NT2/D1 (cell line): Measurements from ENCODE around the gene SLC28A1.
"Not testable (repeated sequence)": the region's sequence is repeated elsewhere in the genome, so short reads cannot be mapped to it uniquely, and the experiment has no call there.

ENCODE experiments used
- DNase-seq: peaks from one replicate; pipeline ENCODE4 v3.0.0-alpha.2; 2011; ENCODE audit warnings: low read depth, low spot score
- H3K27me3 ChIP-seq: 2 replicates; pipeline ENCODE4 v1.6.0; 2011; ENCODE audit warnings: mild to moderate bottlenecking; ENCODE audit not compliant: insufficient read length, insufficient read depth
- H3K36me3 ChIP-seq: 2 replicates; pipeline ENCODE4 v1.6.1; 2011; ENCODE audit warnings: mild to moderate bottlenecking, low read length, mixed read lengths; ENCODE audit not compliant: insufficient read depth, insufficient read length
- H3K4me1 ChIP-seq: 2 replicates; pipeline ENCODE4 v1.5.1; 2011; ENCODE audit not compliant: insufficient read depth, insufficient read length
- H3K4me3 ChIP-seq: 2 replicates; pipeline ENCODE4 v1.5.1; 2011; ENCODE audit warnings: low read depth; ENCODE audit not compliant: insufficient read length
- H3K9ac ChIP-seq: 2 replicates; pipeline ENCODE4 v1.6.0; 2011; ENCODE audit warnings: low read depth; ENCODE audit not compliant: insufficient read length
- H3K9me3 ChIP-seq: 2 replicates; pipeline ENCODE4 v1.5.1; 2011; ENCODE audit warnings: mild to moderate bottlenecking, low read length; ENCODE audit not compliant: insufficient read depth
- SUZ12 ChIP-seq: IDR thresholded peaks from 2 replicates; pipeline ENCODE4 v1.6.1; 2011; ENCODE audit not compliant: insufficient read length, insufficient read depth; ENCODE audit errors: extremely low read depth
- YY1 ChIP-seq: IDR thresholded peaks from 2 replicates; pipeline ENCODE4 v1.6.1; 2011; ENCODE audit not compliant: insufficient read length, insufficient read depth
- ZNF274 ChIP-seq: IDR thresholded peaks from 2 replicates; pipeline ENCODE4 v1.6.1; 2011; ENCODE audit warnings: mild to moderate bottlenecking, low read depth, low read length

The SLC28A1 gene

GRCh38 chr15:84842781-84843180 is 41.7 kb upstream of the SLC28A1 start:
- no peak for DNase-seq
- peaks cover 70% of the 10 kb centered on the region for H3K36me3 ChIP-seq
- peaks cover 5% of the 10 kb centered on the region; the same call in 1 of the 2 replicates for H3K9me3 ChIP-seq
- H3K27me3 ChIP-seq = no peaks in the 10 kb centered on the region
- peaks cover 4% of the 10 kb centered on the region for H3K4me1 ChIP-seq
- H3K4me3 ChIP-seq = no peak overlapping the region
- no peak overlapping the region for H3K9ac ChIP-seq
- no peak for TF ChIP-seq ZNF274
- TF ChIP-seq SUZ12 = no peak
- no peak for TF ChIP-seq YY1

- Histone ChIP-seq H3K4me1 (peaks cover 4% of the 10 kb centered on the region), H3K9me3 (peaks cover 5% of the 10 kb centered on the region; the same call in 1 of the 2 replicates), H3K9ac (no peak overlapping the region)
Observed at GRCh38 chr15:84844964-84845363, 39.5 kb upstream of the SLC28A1 start.

GRCh38 chr15:84845631-84846030 is 38.8 kb upstream of the SLC28A1 start:
- H3K9me3 ChIP-seq, H3K4me3 ChIP-seq, H3K4me1 ChIP-seq, H3K27me3 ChIP-seq, H3K9ac ChIP-seq: not testable (repeated sequence)
- DNase-seq = peak; percentile 67
- H3K36me3 ChIP-seq = peaks cover 54% of the 10 kb centered on the region

More at GRCh38 chr15:84844964-84845363, 39.5 kb upstream of the SLC28A1 start:
- Histone ChIP-seq H3K27me3 (no peaks in the 10 kb centered on the region), H3K4me3 (no peak overlapping the region), H3K36me3 (peaks cover 57% of the 10 kb centered on the region)
- no peak for TF ChIP-seq SUZ12
- TF ChIP-seq YY1 = no peak
- TF ChIP-seq ZNF274 = no peak
- no peak for DNase-seq

DNA sequence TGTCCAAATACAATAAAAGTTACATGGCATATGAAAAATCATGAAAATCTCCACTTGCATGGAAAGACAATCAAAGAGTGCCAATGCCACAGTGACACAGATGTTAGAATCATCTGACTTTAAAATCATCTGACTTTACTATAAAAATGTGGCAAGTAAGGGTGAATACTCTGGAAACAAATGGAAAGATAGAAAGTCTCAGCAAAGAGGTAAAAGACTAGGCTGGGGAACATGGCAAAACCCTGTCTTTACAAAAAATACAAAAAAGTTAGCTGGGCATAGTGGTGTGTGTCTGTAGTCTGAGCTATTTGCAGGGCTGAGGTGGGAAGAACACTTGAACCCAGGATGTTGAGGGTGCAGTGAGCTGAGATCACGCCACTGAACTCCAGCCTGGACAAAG is 38.2 kb upstream of the SLC28A1 start:
- DNase-seq = no peak
- peaks cover 5% of the 10 kb centered on the region; the same call in 1 of the 2 replicates for H3K9me3 ChIP-seq
- no peaks in the 10 kb centered on the region for H3K4me1 ChIP-seq
- no peak overlapping the region for H3K4me3 ChIP-seq
- no peak overlapping the region for H3K9ac ChIP-seq
- TF ChIP-seq ZNF274 (no peak), YY1 (no peak), SUZ12 (no peak)
- no peaks in the 10 kb centered on the region for H3K27me3 ChIP-seq
- peaks cover 54% of the 10 kb centered on the region for H3K36me3 ChIP-seq

- peaks cover 5% of the 10 kb centered on the region; the same call in 1 of the 2 replicates for H3K9me3 ChIP-seq
- no peaks in the 10 kb centered on the region for H3K27me3 ChIP-seq
- no peak overlapping the region for H3K9ac ChIP-seq
Observed at GRCh38 chr15:84847382-84847781, 37.1 kb upstream of the SLC28A1 start.

DNA sequence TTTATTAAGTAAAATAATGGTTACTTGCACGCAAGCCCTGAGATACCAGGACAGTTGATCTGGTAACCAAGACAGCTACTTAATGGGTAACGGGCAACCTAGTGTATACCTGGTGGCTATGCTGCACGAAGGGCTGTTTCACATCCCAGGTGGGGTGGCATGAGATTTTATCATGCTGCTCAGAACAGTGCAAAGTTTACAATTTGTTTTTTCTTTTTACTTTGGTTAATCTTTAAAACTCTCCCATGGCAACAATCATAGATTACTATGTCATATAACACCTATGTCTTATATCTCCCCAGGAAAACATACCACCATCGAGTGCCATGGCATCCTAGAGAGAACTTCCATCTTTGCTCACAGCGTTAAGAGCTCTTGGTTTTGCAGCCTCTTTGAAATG is 32.2 kb upstream of the SLC28A1 start:
- Histone ChIP-seq H3K27me3 (no peaks in the 10 kb centered on the region), H3K4me1 (no peaks in the 10 kb centered on the region), H3K9ac (no peak overlapping the region), H3K36me3 (peaks cover 66% of the 10 kb centered on the region), H3K4me3 (no peak overlapping the region), H3K9me3 (peaks cover 2% of the 10 kb centered on the region; the same call in 1 of the 2 replicates)
- TF ChIP-seq ZNF274 (no peak), SUZ12 (no peak), YY1 (no peak)
- DNase-seq = no peak

More at GRCh38 chr15:84847382-84847781, 37.1 kb upstream of the SLC28A1 start:
- TF ChIP-seq SUZ12 = no peak
- no peaks in the 10 kb centered on the region for H3K4me1 ChIP-seq
- H3K36me3 ChIP-seq = peaks cover 54% of the 10 kb centered on the region
- no peak for DNase-seq
- H3K4me3 ChIP-seq = no peak overlapping the region

DNA sequence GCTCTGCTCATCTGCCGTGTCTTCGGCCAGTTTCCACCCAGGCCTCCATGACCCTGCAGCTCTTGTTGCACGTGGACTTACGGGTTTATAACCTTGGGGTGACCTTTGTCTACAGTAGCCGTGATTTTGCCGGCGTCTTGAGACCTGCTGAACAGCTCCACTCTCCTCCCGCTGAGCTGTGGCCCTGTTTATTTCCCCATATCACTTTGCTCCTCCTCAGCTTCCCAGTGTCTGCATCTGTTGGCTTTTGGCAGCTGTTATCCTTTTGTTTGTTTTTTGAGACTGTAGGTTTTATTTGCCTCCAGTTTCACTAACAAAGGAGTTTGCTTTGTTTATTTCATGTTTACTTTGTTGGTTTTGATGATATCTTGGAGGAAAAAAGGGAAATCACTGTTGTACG is 29.3 kb upstream of the SLC28A1 start:
- Histone ChIP-seq H3K4me3 (no peak overlapping the region), H3K27me3 (no peaks in the 10 kb centered on the region), H3K9ac (no peak overlapping the region), H3K9me3 (no peaks in the 10 kb centered on the region), H3K4me1 (no peaks in the 10 kb centered on the region), H3K36me3 (peaks cover 88% of the 10 kb centered on the region)
- DNase-seq = no peak
- TF ChIP-seq ZNF274 (no peak), SUZ12 (no peak), YY1 (no peak)

DNA sequence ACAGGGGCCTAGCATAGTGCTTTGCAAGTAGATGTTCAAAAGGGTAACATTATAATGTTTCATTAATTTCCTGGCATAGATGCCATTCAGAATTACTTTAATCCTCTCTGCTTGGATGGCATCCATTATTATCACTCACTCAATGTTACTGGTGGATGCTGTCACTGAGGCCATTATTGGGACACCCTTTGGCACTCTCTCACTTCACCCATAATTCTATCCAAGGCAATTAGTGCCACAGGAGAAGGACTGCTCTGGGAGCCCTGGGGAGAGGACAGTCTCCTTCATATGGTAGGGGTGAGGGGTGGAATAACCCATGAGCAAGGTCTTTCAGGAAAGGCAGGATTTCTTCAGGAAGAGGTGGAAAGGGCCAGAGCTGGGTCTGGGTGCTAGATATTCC is 28.7 kb upstream of the SLC28A1 start:
- DNase-seq = no peak

More for the DNA sequence above, 28.7 kb upstream of the SLC28A1 start:
- no peak overlapping the region for H3K9ac ChIP-seq
- peaks cover 89% of the 10 kb centered on the region for H3K36me3 ChIP-seq
- H3K4me1 ChIP-seq = no peaks in the 10 kb centered on the region
- TF ChIP-seq SUZ12 = no peak
- no peak for TF ChIP-seq ZNF274
- H3K27me3 ChIP-seq = no peaks in the 10 kb centered on the region
- H3K4me3 ChIP-seq = no peak overlapping the region
- no peaks in the 10 kb centered on the region for H3K9me3 ChIP-seq
